Measurements from ENCODE around the gene CACNA2D3.

The CACNA2D3 gene

DNA sequence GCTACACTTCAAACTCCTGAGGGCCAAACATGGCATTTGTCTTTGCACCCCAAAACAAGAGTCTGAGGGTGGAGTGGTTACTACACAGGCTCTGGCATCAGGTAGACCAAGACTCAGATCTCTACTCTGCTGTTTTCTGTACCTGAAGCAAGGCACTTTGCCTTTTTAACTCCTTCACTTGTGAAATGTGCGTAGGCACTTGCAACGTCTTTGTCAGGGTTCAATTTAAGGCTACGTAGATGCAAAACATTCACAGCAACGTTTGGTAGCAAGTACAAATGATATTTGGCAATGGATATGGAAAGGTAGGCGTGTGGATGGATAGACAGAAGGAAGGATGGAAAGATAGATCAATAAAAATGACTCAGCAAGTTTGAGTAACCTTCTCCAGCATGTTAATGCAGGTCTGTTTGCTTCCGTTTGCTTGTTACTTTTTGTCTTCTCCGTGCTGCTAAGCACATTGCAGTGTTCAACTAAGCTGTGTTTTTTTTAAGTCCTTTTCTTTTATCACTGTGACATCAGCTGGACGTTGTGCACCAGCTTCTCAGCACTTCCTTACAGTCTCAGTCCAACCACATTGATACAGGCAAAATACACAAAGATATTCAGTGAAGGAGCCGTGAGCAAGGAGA is 704.8 kb downstream of the CACNA2D3 start:
- DNase-seq: no peak

DNA sequence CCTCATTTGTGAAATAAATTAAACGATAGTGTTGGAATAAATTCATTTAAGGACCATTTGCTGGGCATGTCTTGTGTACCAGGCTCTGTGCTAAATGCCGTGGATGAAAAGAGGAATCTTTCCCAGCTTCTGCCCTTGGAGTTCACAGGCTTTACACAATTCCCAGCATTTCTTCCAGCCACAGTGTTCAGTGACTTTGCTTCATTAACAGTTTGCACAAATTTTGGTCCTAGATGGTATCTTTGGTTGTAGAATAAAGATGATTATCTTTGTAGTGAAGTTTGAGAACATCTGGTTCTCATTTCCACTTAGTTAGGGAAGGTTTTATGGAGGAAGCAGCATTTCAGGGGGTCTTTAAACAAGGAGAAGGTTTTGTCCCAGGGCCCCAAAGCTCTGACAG is 705.4 kb downstream of the CACNA2D3 start:
- no peak for DNase-seq

GRCh38 chr3:54830658-54831057 is 708.3 kb downstream of the CACNA2D3 start:
- DNase-seq: no peak

GRCh38 chr3:54831112-54831511 is 708.8 kb downstream of the CACNA2D3 start:
- DNase-seq: no peak

- DNase-seq: no peak
Observed at GRCh38 chr3:54832876-54833275, 710.5 kb downstream of the CACNA2D3 start.

GRCh38 chr3:54835701-54836100 is 713.3 kb downstream of the CACNA2D3 start:
- DNase-seq: no peak

DNA sequence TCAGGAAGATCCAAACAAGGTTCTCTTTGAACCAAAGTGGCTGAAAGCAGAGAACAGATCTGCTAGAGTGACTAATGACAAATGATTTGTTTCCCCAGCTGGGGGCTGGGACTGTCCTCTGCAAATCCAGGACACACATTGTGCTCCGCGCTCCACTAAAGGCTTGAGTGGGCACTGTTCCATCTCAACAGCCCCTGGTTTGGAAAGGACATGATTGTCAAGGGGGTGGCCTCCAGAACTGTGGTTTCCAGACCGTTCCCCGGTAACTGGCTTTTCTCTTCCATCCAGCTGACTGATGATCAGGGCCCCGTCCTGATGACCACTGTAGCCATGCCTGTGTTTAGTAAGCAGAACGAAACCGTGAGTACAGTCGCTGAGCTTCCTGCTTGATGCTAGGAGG is 714.5 kb downstream of the CACNA2D3 start:
- no peak for DNase-seq

DNA sequence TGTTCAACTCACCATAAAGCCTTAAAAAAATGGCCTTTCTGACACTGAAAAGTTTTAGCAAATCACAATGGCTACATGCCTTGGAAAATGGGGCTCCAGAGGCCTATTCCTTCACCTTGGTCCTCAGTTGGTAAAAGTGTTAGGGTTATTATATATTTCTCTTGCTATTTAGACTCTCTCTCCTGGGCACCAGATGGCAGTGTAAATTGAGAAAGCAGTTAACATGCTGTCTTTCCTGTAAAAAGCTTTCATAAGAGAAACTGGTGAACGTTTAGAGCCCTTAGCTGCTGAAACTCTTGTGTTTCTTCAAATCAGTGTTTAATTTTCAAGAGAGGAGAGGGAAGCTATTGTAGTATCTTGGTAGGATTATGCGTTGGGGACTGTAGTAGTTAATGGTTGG is 715.6 kb downstream of the CACNA2D3 start:
- DNase-seq: no peak

GRCh38 chr3:54841471-54841870 is 719.1 kb downstream of the CACNA2D3 start:
- DNase-seq: no peak

- no peak for DNase-seq
Observed at GRCh38 chr3:54843352-54843751, 721.0 kb downstream of the CACNA2D3 start.

- no peak for DNase-seq
Observed at GRCh38 chr3:54844211-54844610, 721.9 kb downstream of the CACNA2D3 start.

GRCh38 chr3:54845011-54845410 is 722.7 kb downstream of the CACNA2D3 start:
- no peak for DNase-seq

DNA sequence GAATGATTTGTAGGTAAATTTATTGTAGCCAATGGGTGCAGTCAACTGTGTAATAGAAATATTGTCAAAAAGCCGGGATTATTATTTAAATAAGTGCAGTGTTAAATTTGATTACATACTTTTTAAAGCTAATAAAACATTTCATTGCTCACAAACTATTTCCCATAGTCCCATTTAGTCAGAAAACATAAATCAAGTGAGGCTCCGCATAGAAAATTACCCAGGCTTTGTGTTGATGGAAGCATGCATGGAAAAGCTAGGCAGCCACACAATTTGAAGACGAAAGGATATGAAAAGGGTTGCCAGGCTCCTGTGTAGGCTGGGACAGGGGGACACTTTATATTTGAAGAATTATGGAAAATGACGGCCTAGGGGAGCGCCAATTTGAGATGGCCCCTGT is 723.2 kb downstream of the CACNA2D3 start:
- no peak for DNase-seq

GRCh38 chr3:54846119-54846518 is 723.8 kb downstream of the CACNA2D3 start:
- no peak for DNase-seq

DNA sequence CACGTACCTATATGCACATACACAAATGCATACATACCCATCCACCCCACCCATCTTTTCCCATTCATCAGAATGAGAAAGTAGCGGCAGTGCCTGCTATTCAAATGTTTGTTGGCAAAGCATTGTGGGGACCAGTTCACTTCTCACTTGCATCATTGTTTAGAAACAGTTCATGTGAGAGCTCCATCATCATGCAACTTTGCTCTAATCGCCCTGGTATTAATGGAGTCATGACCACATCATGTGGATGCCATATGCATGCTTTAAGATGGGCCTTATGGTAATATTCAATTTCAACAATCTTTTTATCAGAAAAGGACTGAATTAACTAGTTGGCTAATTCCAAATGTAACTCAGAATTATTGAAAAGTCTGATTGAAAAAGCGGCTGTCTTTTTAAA is 725.0 kb downstream of the CACNA2D3 start:
- no peak for DNase-seq

GRCh38 chr3:54849360-54849759 is 727.0 kb downstream of the CACNA2D3 start:
- DNase-seq: no peak

- no peak for DNase-seq
Observed at GRCh38 chr3:54850484-54851018, 728.2 kb downstream of the CACNA2D3 start.

DNA sequence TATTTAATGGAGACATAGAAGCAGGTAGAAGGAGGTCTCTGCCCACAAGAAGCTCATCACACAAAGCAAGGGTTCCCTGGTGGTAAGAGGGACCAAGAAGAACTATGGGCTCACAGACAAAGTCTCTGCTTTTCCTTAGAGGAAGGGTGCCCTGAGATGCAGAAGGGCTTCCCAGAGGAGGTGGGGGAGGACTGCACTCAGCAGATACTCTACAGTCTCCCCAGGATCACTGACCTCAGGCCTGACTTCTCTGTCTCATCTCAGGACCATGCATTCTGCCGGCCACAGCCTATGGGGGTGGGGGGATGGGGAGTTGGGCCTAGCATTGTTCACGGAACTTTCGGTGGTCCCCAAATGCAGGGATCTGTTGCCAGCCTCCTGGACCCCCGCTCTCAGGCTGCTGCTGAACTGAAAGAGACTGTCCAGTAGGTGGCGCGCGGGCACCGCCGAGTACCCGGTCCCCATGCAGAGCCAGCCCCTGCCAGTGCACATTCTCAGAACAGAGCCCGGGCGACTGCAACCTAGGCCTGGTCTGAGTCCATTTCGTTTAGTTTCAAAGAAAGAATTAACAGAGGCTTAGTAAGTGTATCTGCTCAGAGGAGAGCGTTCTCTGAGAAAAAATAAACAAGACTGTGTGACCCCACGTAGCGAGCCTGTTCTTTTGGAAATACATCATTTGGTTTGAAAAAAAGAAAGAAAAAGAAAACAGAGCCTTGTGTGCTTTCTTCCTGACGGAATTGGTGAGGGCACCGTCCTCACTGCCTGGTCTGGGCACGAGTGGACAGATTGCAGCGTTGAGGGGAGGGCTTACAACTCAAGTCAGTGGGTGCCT is 731.4 kb downstream of the CACNA2D3 start:
- DNase-seq: no peak

DNA sequence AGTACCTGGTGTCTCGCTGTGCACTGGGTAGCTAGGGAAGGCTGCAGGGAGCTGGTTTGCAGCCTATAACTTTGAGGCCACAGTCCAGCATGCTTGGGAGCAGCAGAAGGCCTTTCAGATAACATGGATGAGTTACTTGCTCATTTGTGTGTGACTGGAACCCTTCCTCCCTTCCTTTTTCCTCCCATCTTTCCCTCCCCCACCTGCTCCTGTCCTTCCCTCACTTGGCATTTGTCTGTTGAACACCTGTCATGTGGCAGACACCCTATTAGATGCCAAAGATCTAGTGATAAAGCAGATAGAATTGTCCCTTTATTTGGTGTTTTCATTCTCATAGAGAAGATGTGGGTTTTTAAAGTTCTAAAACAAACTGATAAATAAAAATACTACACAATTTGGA is 733.9 kb downstream of the CACNA2D3 start:
- DNase-seq: no peak

DNA sequence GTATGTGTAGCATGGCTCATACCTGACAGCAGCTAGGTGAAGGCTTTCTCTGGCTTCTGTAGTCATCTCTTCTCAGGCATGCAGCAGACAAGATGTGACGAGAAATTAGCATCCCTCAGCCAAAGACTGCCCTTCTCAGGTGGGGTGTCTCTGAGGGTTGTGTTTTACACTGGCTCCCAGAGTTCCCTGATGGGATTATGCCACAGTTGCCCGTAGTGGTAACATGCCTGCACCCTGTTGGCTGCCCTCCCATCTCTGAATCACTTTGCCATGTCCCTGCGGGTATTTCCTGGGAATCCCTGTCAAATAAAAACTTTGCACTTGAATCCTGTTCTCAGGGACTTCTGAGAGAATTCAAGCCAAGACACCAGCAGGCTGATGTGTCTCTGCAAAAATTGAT is 735.0 kb downstream of the CACNA2D3 start:
- no peak for DNase-seq

GRCh38 chr3:54858093-54858785 is 735.9 kb downstream of the CACNA2D3 start:
- DNase-seq: no peak

DNA sequence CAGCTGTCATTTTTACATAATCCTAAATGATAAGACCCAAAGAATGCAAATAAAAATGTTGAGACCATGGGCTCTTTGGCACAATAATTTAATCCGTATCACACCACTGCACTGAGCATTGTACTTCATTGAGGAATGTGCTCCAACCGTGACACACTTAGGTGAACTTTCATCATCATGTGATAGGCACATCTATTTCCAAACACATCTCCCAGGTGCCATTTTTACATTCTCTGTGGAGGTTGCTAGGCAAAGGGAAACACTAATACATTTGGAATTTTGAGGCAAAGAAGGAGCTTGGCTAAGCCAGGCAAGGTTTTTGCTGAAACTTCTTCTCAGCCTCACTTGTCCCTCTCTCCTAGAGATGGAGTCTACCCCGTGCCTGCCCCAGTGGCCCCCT is 736.8 kb downstream of the CACNA2D3 start:
- DNase-seq: no peak

GRCh38 chr3:54861248-54862067 is 739.1 kb downstream of the CACNA2D3 start:
- DNase-seq: no peak

All from effector CD8-positive, alpha-beta T cell (primary cell).